ENCODE results near the gene OR7G2. TPM values are rescaled to one million over a fixed set of nuclear protein-coding genes. Genes with fewer than 3 reads are reported as not detected.
A peak's percentile ranks its signal among the peaks of the same experiment; 100 is the strongest.

The OR7G2 gene
- total RNA-seq (not detected), polyA plus RNA-seq (not detected)
- long read RNA-seq, donor 1 = 0 reads
- long read RNA-seq, donor 2 = 0 reads
- long read RNA-seq, donor 3 = 0 reads
- long read RNA-seq, donor 4 = 0 reads

GRCh38 chr19:9107375-9107774, at the start of gene OR7G2:
Gene OR7G2 (minus strand): TSS chr19:9107475. CDS start chr19:9103243, 4,232 bp downstream.
- DNase-seq = no peak
- H3K27me3 ChIP-seq (ENCODE audit: control insufficient read depth, insufficient read depth) = no peaks in the 10 kb centered on the region

GRCh38 chr19:9156304-9156703, 49.0 kb upstream of the OR7G2 start:
- 84% methylated on average over 1 of the region's 1 CpG for WGBS
- H3K9me3 ChIP-seq (ENCODE audit: control insufficient read depth, low read length) = no peaks in the 10 kb centered on the region
- H3K4me1 ChIP-seq (ENCODE audit: control insufficient read depth, insufficient read depth, low read length) = no peaks in the 10 kb centered on the region
- no peak overlapping the region for H3K4me3 ChIP-seq (ENCODE audit: low read length)
- H3K27me3 ChIP-seq (ENCODE audit: control insufficient read depth, insufficient read depth) = no peaks in the 10 kb centered on the region
- no peak for ATAC-seq
- DNase-seq = no peak
- intact Hi-C loops (cut with DNase I) = no loop called here
- H3K27ac ChIP-seq (ENCODE audit: low read length) = no peak overlapping the region

More at GRCh38 chr19:9107375-9107774, at the start of gene OR7G2:
- H3K27ac ChIP-seq (ENCODE audit: low read length) = no peak within 1 kb of the TSS
- H3K9me3 ChIP-seq (ENCODE audit: control insufficient read depth, low read length) = no peaks in the 10 kb centered on the region
- 57% methylated on average over 8 of the region's 8 CpGs for WGBS
- H3K4me3 ChIP-seq (ENCODE audit: low read length) = no peak within 1 kb of the TSS
- no peak for ATAC-seq
- no peaks in the 10 kb centered on the region for H3K4me1 ChIP-seq (ENCODE audit: control insufficient read depth, insufficient read depth, low read length)
- intact Hi-C loops (cut with DNase I) = no loop called here

GRCh38 chr19:9155591-9155990, 48.3 kb upstream of the OR7G2 start:
- Histone ChIP-seq H3K27me3 (ENCODE audit: control insufficient read depth, insufficient read depth) (no peaks in the 10 kb centered on the region), H3K4me1 (ENCODE audit: control insufficient read depth, insufficient read depth, low read length) (no peaks in the 10 kb centered on the region), H3K27ac (ENCODE audit: low read length) (no peak overlapping the region), H3K9me3 (ENCODE audit: control insufficient read depth, low read length) (no peaks in the 10 kb centered on the region), H3K4me3 (ENCODE audit: low read length) (no peak overlapping the region)
- intact Hi-C loops (cut with DNase I) = no loop called here
- WGBS = 98% methylated on average over 4 of the region's 4 CpGs
- no peak for DNase-seq
- ATAC-seq = no peak

GRCh38 chr19:9151367-9151766, 44.1 kb upstream of the OR7G2 start:
- DNase-seq = no peak
- intact Hi-C loops (cut with DNase I) = no loop called here
- no peaks in the 10 kb centered on the region for H3K4me1 ChIP-seq (ENCODE audit: control insufficient read depth, insufficient read depth, low read length)
- no peak overlapping the region for H3K27ac ChIP-seq (ENCODE audit: low read length)
- H3K9me3 ChIP-seq (ENCODE audit: control insufficient read depth, low read length) = no peaks in the 10 kb centered on the region
- no peak overlapping the region for H3K4me3 ChIP-seq (ENCODE audit: low read length)
- ATAC-seq = no peak
- H3K27me3 ChIP-seq (ENCODE audit: control insufficient read depth, insufficient read depth) = no peaks in the 10 kb centered on the region
- WGBS = 97% methylated on average over 5 of the region's 5 CpGs

GRCh38 chr19:9150650-9151049, 43.4 kb upstream of the OR7G2 start:
- H3K4me3 ChIP-seq (ENCODE audit: low read length) = no peak overlapping the region
- intact Hi-C loops (cut with DNase I) = no loop called here
- WGBS = 97% methylated on average over 5 of the region's 5 CpGs

GRCh38 chr19:9149997-9150396, 42.7 kb upstream of the OR7G2 start:
- Histone ChIP-seq H3K27me3 (ENCODE audit: control insufficient read depth, insufficient read depth) (no peaks in the 10 kb centered on the region), H3K4me3 (ENCODE audit: low read length) (no peak overlapping the region), H3K27ac (ENCODE audit: low read length) (no peak overlapping the region), H3K4me1 (ENCODE audit: control insufficient read depth, insufficient read depth, low read length) (no peaks in the 10 kb centered on the region), H3K9me3 (ENCODE audit: control insufficient read depth, low read length) (no peaks in the 10 kb centered on the region)
- intact Hi-C loops (cut with DNase I) = no loop called here
- WGBS = 94% methylated on average over 4 of the region's 4 CpGs
- no peak for DNase-seq
- ATAC-seq = peak in 1 of 2 donors; percentile 38

More at GRCh38 chr19:9150650-9151049, 43.4 kb upstream of the OR7G2 start:
- ATAC-seq (no peak), DNase-seq (no peak)
- Histone ChIP-seq H3K9me3 (ENCODE audit: control insufficient read depth, low read length) (no peaks in the 10 kb centered on the region), H3K27ac (ENCODE audit: low read length) (no peak overlapping the region), H3K27me3 (ENCODE audit: control insufficient read depth, insufficient read depth) (no peaks in the 10 kb centered on the region), H3K4me1 (ENCODE audit: control insufficient read depth, insufficient read depth, low read length) (no peaks in the 10 kb centered on the region)

GRCh38 chr19:9148697-9149096, 41.4 kb upstream of the OR7G2 start:
- WGBS = 97% methylated on average over 3 of the region's 3 CpGs
- H3K4me1 ChIP-seq (ENCODE audit: control insufficient read depth, insufficient read depth, low read length) = no peaks in the 10 kb centered on the region
- DNase-seq (no peak), ATAC-seq (no peak)
- no peak overlapping the region for H3K27ac ChIP-seq (ENCODE audit: low read length)
- H3K9me3 ChIP-seq (ENCODE audit: control insufficient read depth, low read length) = no peaks in the 10 kb centered on the region
- intact Hi-C loops (cut with DNase I) = no loop called here
- no peak overlapping the region for H3K4me3 ChIP-seq (ENCODE audit: low read length)
- no peaks in the 10 kb centered on the region for H3K27me3 ChIP-seq (ENCODE audit: control insufficient read depth, insufficient read depth)

GRCh38 chr19:9146882-9147281, 39.6 kb upstream of the OR7G2 start:
- DNase-seq (no peak), ATAC-seq (no peak)
- Histone ChIP-seq H3K27ac (ENCODE audit: low read length) (no peak overlapping the region), H3K9me3 (ENCODE audit: control insufficient read depth, low read length) (no peaks in the 10 kb centered on the region), H3K4me3 (ENCODE audit: low read length) (no peak overlapping the region), H3K27me3 (ENCODE audit: control insufficient read depth, insufficient read depth) (no peaks in the 10 kb centered on the region), H3K4me1 (ENCODE audit: control insufficient read depth, insufficient read depth, low read length) (no peaks in the 10 kb centered on the region)
- intact Hi-C loops (cut with DNase I) = no loop called here
- WGBS = 93% methylated on average over 1 of the region's 1 CpG

GRCh38 chr19:9144920-9145319, 37.6 kb upstream of the OR7G2 start:
- Histone ChIP-seq H3K27ac (ENCODE audit: low read length) (no peak overlapping the region), H3K9me3 (ENCODE audit: control insufficient read depth, low read length) (no peaks in the 10 kb centered on the region), H3K4me1 (ENCODE audit: control insufficient read depth, insufficient read depth, low read length) (no peaks in the 10 kb centered on the region), H3K27me3 (ENCODE audit: control insufficient read depth, insufficient read depth) (no peaks in the 10 kb centered on the region), H3K4me3 (ENCODE audit: low read length) (no peak overlapping the region)
- ATAC-seq = no peak
- DNase-seq = no peak
- intact Hi-C loops (cut with DNase I) = no loop called here
- WGBS = 99% methylated on average over 5 of the region's 5 CpGs

- Histone ChIP-seq H3K9me3 (ENCODE audit: control insufficient read depth, low read length) (no peaks in the 10 kb centered on the region), H3K27me3 (ENCODE audit: control insufficient read depth, insufficient read depth) (no peaks in the 10 kb centered on the region), H3K4me1 (ENCODE audit: control insufficient read depth, insufficient read depth, low read length) (no peaks in the 10 kb centered on the region), H3K27ac (ENCODE audit: low read length) (peak within 1 kb of the TSS; percentile 89), H3K4me3 (ENCODE audit: low read length) (peak within 1 kb of the TSS; percentile 89)
- ATAC-seq (peak; percentile 99), DNase-seq (peak; percentile 93 to 98 (median 95))
- intact Hi-C loops (cut with DNase I) = no loop called here
- under 1% methylated on average over 43 of the region's 43 CpGs for WGBS
Measured at GRCh38 chr19:9140159-9140874, 33.0 kb upstream of the OR7G2 start, which contains the start of gene ZNF317. Gene ZNF317 (plus strand): TSS chr19:9140397. CDS start chr19:9156017, 15,620 bp downstream.

- H3K4me3 ChIP-seq (ENCODE audit: low read length) = peak overlapping the region; percentile 89
- intact Hi-C loops (cut with DNase I) = loop anchor here in 1 of 4 donors (10.0 kb wide), 1 partner anchor 655 kb away; no protein-coding TSS in a partner anchor
- ATAC-seq (no peak), DNase-seq (no peak)
- no peaks in the 10 kb centered on the region for H3K9me3 ChIP-seq (ENCODE audit: control insufficient read depth, low read length)
- H3K27me3 ChIP-seq (ENCODE audit: control insufficient read depth, insufficient read depth) = no peaks in the 10 kb centered on the region
- WGBS = 28% methylated on average over 8 of the region's 8 CpGs
- H3K4me1 ChIP-seq (ENCODE audit: control insufficient read depth, insufficient read depth, low read length) = no peaks in the 10 kb centered on the region
- H3K27ac ChIP-seq (ENCODE audit: low read length) = no peak overlapping the region
Measured at GRCh38 chr19:9139609-9140158, 32.4 kb upstream of the OR7G2 start.

Measured in right cardiac atrium (tissue), 5 donors.